Central memory CD4-positive, alpha-beta T cell (primary cell): ENCODE data around the gene URI1.
"Not testable (repeated sequence)": the region's sequence is repeated elsewhere in the genome, so short reads cannot be mapped to it uniquely, and the experiment has no call there.

Source experiments
- DNase-seq: peaks from one replicate; pipeline ENCODE4 v3.0.0; 2022
- total RNA-seq, 3 experiments: gene quantifications; one replicate each; lab custom pipeline; 2026; lab: John Stamatoyannopoulos, UW

The URI1 gene
- 87.0 to 157 (median 140) reads per million in 3 experiments for total RNA-seq

GRCh38 chr19:29941828-29942403, at the start of gene URI1:
URI1 (plus strand) TSS chr19:29942239; CDS start chr19:29942548, 309 bp downstream.
- peak; percentile 89 for DNase-seq

GRCh38 chr19:29893606-29894284, 48.3 kb upstream of the URI1 start:
- no peak for DNase-seq

GRCh38 chr19:29896802-29897201, 45.2 kb upstream of the URI1 start:
- DNase-seq: no peak

GRCh38 chr19:29897466-29897865, 44.6 kb upstream of the URI1 start:
- DNase-seq: no peak

GRCh38 chr19:29904017-29904416, 38.0 kb upstream of the URI1 start:
- DNase-seq: no peak

- no peak for DNase-seq
Observed at GRCh38 chr19:29908963-29909944, 32.8 kb upstream of the URI1 start.

GRCh38 chr19:29914933-29915332, 27.1 kb upstream of the URI1 start:
- no peak for DNase-seq

- DNase-seq: not testable (repeated sequence)
Observed at GRCh38 chr19:29915832-29916231, 26.2 kb upstream of the URI1 start.

- DNase-seq: no peak
Observed at GRCh38 chr19:29917911-29918310, 24.1 kb upstream of the URI1 start.

- DNase-seq: no peak
Observed at GRCh38 chr19:29918891-29919290, 23.1 kb upstream of the URI1 start.

GRCh38 chr19:29922972-29923371, 19.1 kb upstream of the URI1 start:
- DNase-seq: no peak

GRCh38 chr19:29923653-29924052, 18.4 kb upstream of the URI1 start:
- DNase-seq: no peak

GRCh38 chr19:29926031-29926430, 16.0 kb upstream of the URI1 start:
- no peak for DNase-seq

GRCh38 chr19:29926801-29927200, 15.2 kb upstream of the URI1 start:
- no peak for DNase-seq

- no peak for DNase-seq
Observed at GRCh38 chr19:29927944-29928625, 14.0 kb upstream of the URI1 start.

- no peak for DNase-seq
Observed at GRCh38 chr19:29928831-29929230, 13.2 kb upstream of the URI1 start.

GRCh38 chr19:29934257-29934656, 7.8 kb upstream of the URI1 start:
- DNase-seq: no peak

- no peak for DNase-seq
Observed at GRCh38 chr19:29934781-29935180, 7.3 kb upstream of the URI1 start.

GRCh38 chr19:29936409-29936808, 5.6 kb upstream of the URI1 start:
- no peak for DNase-seq

- DNase-seq: no peak
Observed at GRCh38 chr19:29939628-29940027, 2.4 kb upstream of the URI1 start.

- DNase-seq: no peak
Observed at GRCh38 chr19:29940971-29941585, 961 bp upstream of the URI1 start.
